Heart right ventricle (tissue), 16 donors: ENCODE measurements around the gene ARSI. TPM values are rescaled to one million over a fixed set of nuclear protein-coding genes. Genes with fewer than 3 reads are reported as not detected.
A peak's percentile ranks its signal among the peaks of the same experiment; 100 is the strongest.

Experiments used
- ATAC-seq, 8 donors: fragments of 200-7000 bp; cut with Tn5 transposase; one replicate each; pipeline ENCODE4 v1.9.1; 2020; ENCODE audit warnings: mild to moderate bottlenecking in 8 of 8, moderate library complexity in 8 of 8, moderate number of reproducible peaks in 1 of 8
- DNase-seq, 2 donors: peaks; one replicate each; pipeline ENCODE4 v3.0.0-alpha.2; 2020
- H3K27ac ChIP-seq, 10 donors: fragments of 200-600 bp; sonication (generic) in 2 of 10; one replicate each; pipeline versions ENCODE4 v1.5.0 to v1.8.0; 2020 to 2022; ENCODE audit warnings: mild to moderate bottlenecking in 3 of 10
- H3K27me3 ChIP-seq, 7 donors: fragments of 200-600 bp; one replicate each; pipeline ENCODE4 v1.8.0; 2021 to 2022; ENCODE audit warnings: mild to moderate bottlenecking in 2 of 7
- H3K36me3 ChIP-seq, 9 donors: fragments of 200-600 bp; sonication (generic) in 1 of 9; one replicate each; pipeline versions ENCODE4 v1.5.0 to v1.8.0; 2020 to 2022; ENCODE audit warnings: mild to moderate bottlenecking in 2 of 9
- H3K4me1 ChIP-seq, 9 donors: fragments of 200-600 bp; sonication (generic) in 1 of 9; one replicate each; pipeline versions ENCODE4 v1.5.0 to v1.8.0; 2020 to 2022; ENCODE audit warnings: mild to moderate bottlenecking in 4 of 9
- H3K4me3 ChIP-seq, 10 donors: fragments of 200-600 bp; sonication (generic) in 2 of 10; one replicate each; pipeline versions ENCODE4 v1.5.0 to v1.8.0; 2020 to 2022; ENCODE audit warnings: mild to moderate bottlenecking in 7 of 10, moderate library complexity in 2 of 10
- H3K9me3 ChIP-seq, 11 donors: fragments of 200-600 bp in 10 of 11; sonication (generic) in 2 of 11; one replicate each; pipeline versions ENCODE4 v1.5.0 to v1.8.0; 2013 to 2022; ENCODE audit warnings: mild to moderate bottlenecking in 2 of 11, control low read depth in 1 of 11, moderate library complexity in 1 of 11
- CTCF ChIP-seq, 9 donors: fragments of 200-600 bp; sonication (generic) in 2 of 9; IDR thresholded peaks; one replicate each; pipeline versions ENCODE4 v1.5.0 to v1.8.0; 2021 to 2022; ENCODE audit warnings: antibody characterized with exemption in 9 of 9, mild to moderate bottlenecking in 5 of 9, moderate library complexity in 1 of 9
- WGBS, 2 donors: extraction: QIAGEN DNeasy Blood & Tissue Kit; methylation state at CpG; one replicate each; pipeline ENCODE4 v1.1.7; 2013; ENCODE audit warnings: inconsistent platforms in 1 of 2; 5-methylcytosine and 5-hydroxymethylcytosine counted together
- intact Hi-C, 10 donors: fragments of 100-400 bp; cut with DNase I; formaldehyde crosslinking; loops; one replicate each; pipeline versions ENCODE4 v1.11.1 to v1.14.2; 2022
- polyA plus RNA-seq, 2 donors: library from polyadenylated mRNA; stranded (reverse); fragments of 200-250 nt; gene quantifications; one replicate each; pipeline ENCODE4 v1.2.3, GENCODE V29; 2013
- total RNA-seq, 10 donors: library from RNA; stranded (reverse); fragmentation: NEBNext Ultra II Directional in 3 of 10; extraction: Animal tissue kit (Norgen Biotek cat#: 25700) in 3 of 10; gene quantifications; one replicate each; pipeline versions ENCODE4 v1.2.1 to v1.2.4, GENCODE V29; 2021 to 2023
- donor health status: Arrhythmogenic right ventricular cardiomyopathy.
- donor health status: ischemic (EF 13 %, LVEDD 7.1; RV severe dilation, severe dysfunction).
- donor health status: healthy with polysubstance abuse.
- donor health status: DM: no; HTN: yes; CAD: no.
- donor health status: DM: no; HTN: no; CAD: no.
- donor health status: ischemic (EF 25% LVEDD 6.9; RV normal size, moderate dysfunction).
- donor health status: ischemic (EF 25% LVEDD 5.7; RV mildly dilated, moderate dysfunction).
- donor health status: healthy.
- donor health status: DM: yes; HTN: yes; CAD: no.
- donor health status: Ischemic cardiomyopathy.
- donor health status: ischemic (EF 35%, LVEDD 5.7; RV mildly dilated, moderate dysfunction).
- donor health status: nonischemic (EF 11% LVEDD 7.7; RV severe dilation, severe dysfunction).
- donor health status: DM: yes; HTN: yes; CAD: no.
- donor health status: PGD.
- donor health status: ischemic (EF 29% LVEDD 5.4; RV normal size, mild dysfunction).
- donor health status: nonischemic (EF 23%, LVEDD 6.1; RV moderate dilation, normal function).

Gene ARSI
- total and polyA plus RNA-seq, 12 donors, result 0.11 to 0.65 (median 0.32) TPM; not detected in 2

GRCh38 chr5:150335778-150336177 is 33.1 kb upstream of the ARSI start:
- intact Hi-C loops, result no loop called here
- Histone ChIP-seq H3K4me1 (no peaks in the 10 kb centered on the region), H3K36me3 (no peaks in the 10 kb centered on the region), H3K9me3 (no peaks in the 10 kb centered on the region), H3K4me3 (no peak overlapping the region), H3K27me3 (no peaks in the 10 kb centered on the region), H3K27ac (no peak overlapping the region)
- no peak for TF ChIP-seq CTCF (IDR thresholded peaks at IDR 0.05)
- ATAC-seq (no peak), DNase-seq (no peak)
- WGBS, 2 donors, result 75 to 85% methylated on average over 4 of the region's 4 CpGs

- DNase-seq (no peak), ATAC-seq (no peak)
- H3K27ac ChIP-seq, result no peak overlapping the region
- H3K36me3 ChIP-seq, result no peaks in the 10 kb centered on the region
- H3K4me3 ChIP-seq, result no peak overlapping the region
- 79 to 80% methylated on average over 5 of the region's 5 CpGs for WGBS, 2 donors
- H3K27me3 ChIP-seq, result no peaks in the 10 kb centered on the region
- TF ChIP-seq CTCF (IDR thresholded peaks at IDR 0.05), result no peak
- intact Hi-C loops, result loop anchor here in 1 of 10 donors (2.0 kb wide), 1 partner anchor 71 kb away; no protein-coding TSS in a partner anchor
- no peaks in the 10 kb centered on the region for H3K4me1 ChIP-seq
- no peaks in the 10 kb centered on the region for H3K9me3 ChIP-seq
These were observed 30.7 kb upstream of the ARSI start for GRCh38 chr5:150333400-150333799.

GRCh38 chr5:150329881-150330876 is 27.5 kb upstream of the ARSI start:
- DNase-seq, result no peak
- Histone ChIP-seq H3K9me3 (no peaks in the 10 kb centered on the region), H3K27me3 (peaks cover 0 to 6% (median 0%) of the 10 kb centered on the region in 7 donors), H3K4me3 (no peak overlapping the region), H3K27ac (no peak overlapping the region), H3K36me3 (no peaks in the 10 kb centered on the region), H3K4me1 (no peaks in the 10 kb centered on the region)
- TF ChIP-seq CTCF (IDR thresholded peaks at IDR 0.05), result no peak
- ATAC-seq, result peak in 1 of 8 donors; percentile 24
- intact Hi-C loops, result no loop called here
- WGBS, 2 donors, result 87 to 89% methylated on average over 17 of the region's 17 CpGs

GRCh38 chr5:150329038-150329437 is 26.3 kb upstream of the ARSI start:
- no peaks in the 10 kb centered on the region for H3K4me1 ChIP-seq
- H3K4me3 ChIP-seq, result no peak overlapping the region
- no peaks in the 10 kb centered on the region for H3K9me3 ChIP-seq
- 32 to 38% methylated on average over 2 of the region's 2 CpGs for WGBS, 2 donors
- no peak overlapping the region for H3K27ac ChIP-seq
- intact Hi-C loops, result no loop called here
- H3K27me3 ChIP-seq, result peaks cover 0 to 6% (median 0%) of the 10 kb centered on the region in 7 donors
- TF ChIP-seq CTCF (IDR thresholded peaks at IDR 0.05), result no peak
- ATAC-seq (peak in 3 of 8 donors; percentile 29 to 47 (median 44)), DNase-seq (no peak)
- no peaks in the 10 kb centered on the region for H3K36me3 ChIP-seq
